GM19193 (cell line): ENCODE measurements around the gene FASLG.

Source experiments
- POLR2A ChIP-seq: IDR thresholded peaks from 4 replicates; pipeline ENCODE4 v1.6.1; 2011; ENCODE audit not compliant: insufficient read depth, insufficient read length; ENCODE audit errors: extremely low read depth

Gene FASLG

GRCh38 chr1:172700556-172700955 is 41.7 kb downstream of the FASLG start:
- TF ChIP-seq POLR2A = no peak

GRCh38 chr1:172704001-172704400 is 45.1 kb downstream of the FASLG start:
- TF ChIP-seq POLR2A = no peak

- TF ChIP-seq POLR2A = no peak
Observed at GRCh38 chr1:172704420-172705210, 45.7 kb downstream of the FASLG start.

- TF ChIP-seq POLR2A = no peak
Observed at GRCh38 chr1:172708452-172708851, 49.5 kb downstream of the FASLG start.

- TF ChIP-seq POLR2A = no peak
Observed at GRCh38 chr1:172711558-172711957, 52.7 kb downstream of the FASLG start.

- TF ChIP-seq POLR2A = no peak
Observed at GRCh38 chr1:172713466-172713865, 54.6 kb downstream of the FASLG start.
